K562 (cell line): ENCODE data around the gene ARID3C. TPM values are rescaled to one million over a fixed set of nuclear protein-coding genes. Genes with fewer than 3 reads are reported as not detected.
A peak's percentile ranks its signal among the peaks of the same experiment; 100 is the strongest.

ENCODE experiments used
- ATAC-seq: fragments of 200-7000 bp; cut with Tn5 transposase; 3 replicates; pipeline ENCODE4 v1.9.1; 2020; ENCODE audit warnings: moderate library complexity
- BruUV-seq: library from RNA; stranded (reverse); fragments of 400-500 nt; replicated peaks from 2 replicates; lab custom pipeline; 2021; lab: Mats Ljungman, UMichigan
- CTCF ChIA-PET: fragments of 300-600 bp; formaldehyde crosslinking; extraction: SDS; loops from one replicate; lab custom pipeline; 2021; ENCODE audit warnings: low intra/inter-chr PET ratio; lab: Yijun Ruan, JAX
- POLR2A ChIA-PET: fragments of 300-600, 350-650 bp; sonication (Branson Sonifier 250); formaldehyde crosslinking; extraction: SDS; loops from one replicate; lab custom pipeline; 2021; ENCODE audit warnings: antibody characterized with exemption, inconsistent platforms; lab: Yijun Ruan, JAX
- DNase-seq, 4 experiments: peaks; one replicate each; pipeline versions ENCODE4 v3.0.0 to v3.0.0-alpha.2; 2011 to 2018; ENCODE audit warnings: low spot score in 3 of 4, mixed read lengths in 3 of 4; ENCODE audit errors: extremely low read depth in 1 of 4
- FAIRE-seq: peaks from 2 replicates; lab custom pipeline; 2011; peaks lifted over from hg19 to GRCh38; lab: Jason Lieb, UNC
- H2AFZ ChIP-seq: 2 replicates; pipeline ENCODE4 v1.6.0; 2011; ENCODE audit warnings: low read depth, low read length, control low read depth, inconsistent platforms
- H3K27ac ChIP-seq: fragments of 200-600 bp; 3 replicates; pipeline ENCODE4 v1.8.0; 2011; ENCODE audit warnings: low read depth, mild to moderate bottlenecking, control low read depth, inconsistent platforms, low read length, moderate library complexity, mixed read lengths; ENCODE audit errors: extremely low read depth
- H3K27me3 ChIP-seq, 2 experiments: fragments of 300-600 bp in 1 of 2; 2 replicates in 1 of 2; 3 replicates in 1 of 2; pipeline versions ENCODE4 v1.6.0 to v1.8.0; 2011; ENCODE audit warnings: inconsistent platforms in 2 of 2, low read length in 2 of 2, mild to moderate bottlenecking in 1 of 2, mixed read lengths in 1 of 2, moderate library complexity in 1 of 2; ENCODE audit not compliant: control insufficient read depth in 2 of 2, insufficient read depth in 2 of 2
- H3K36me3 ChIP-seq: fragments of 300-600 bp; 3 replicates; pipeline ENCODE4 v1.8.0; 2011; ENCODE audit warnings: mild to moderate bottlenecking, low read length, inconsistent platforms; ENCODE audit not compliant: control insufficient read depth, insufficient read depth
- H3K4me1 ChIP-seq, 2 experiments: fragments of 200-600 bp in 1 of 2; replicated peaks in 1 of 2; 2 replicates in 1 of 2; 3 replicates in 1 of 2; pipeline versions ENCODE4 v1.5.1 to v1.8.0; 2011; ENCODE audit warnings: inconsistent platforms in 2 of 2, low read length in 2 of 2, mild to moderate bottlenecking in 1 of 2, mixed read lengths in 1 of 2, moderate library complexity in 1 of 2; ENCODE audit not compliant: control insufficient read depth in 2 of 2, insufficient read depth in 2 of 2
- H3K4me2 ChIP-seq: 2 replicates; pipeline ENCODE4 v1.6.1; 2011; ENCODE audit warnings: low read length, control low read depth, inconsistent platforms, mixed read lengths; ENCODE audit not compliant: insufficient read depth
- H3K4me3 ChIP-seq: fragments of 200-600 bp; sonication (generic), shearing (Covaris generic); 2 replicates; pipeline ENCODE4 v1.5.1; 2016; ENCODE audit warnings: control low read depth, inconsistent platforms
- H3K79me2 ChIP-seq: fragments of 200-600 bp; 3 replicates; pipeline ENCODE4 v1.8.0; 2011; ENCODE audit warnings: low read length, inconsistent platforms; ENCODE audit not compliant: control insufficient read depth, insufficient read depth
- H3K9ac ChIP-seq, 2 experiments: 2 replicates each; pipeline versions ENCODE4 v1.6.0 to v1.6.1; 2011; ENCODE audit warnings: low read depth in 2 of 2, low read length in 2 of 2, control low read depth in 1 of 2, inconsistent platforms in 1 of 2, mild to moderate bottlenecking in 1 of 2, mixed read lengths in 1 of 2; ENCODE audit not compliant: insufficient read depth in 1 of 2
- H3K9me1 ChIP-seq: one replicate; pipeline ENCODE4 v1.6.0; 2011; ENCODE audit warnings: inconsistent platforms, mild to moderate bottlenecking, low read length, moderate library complexity; ENCODE audit not compliant: control insufficient read depth, insufficient read depth
- H3K9me3 ChIP-seq: replicated peaks from 2 replicates; pipeline ENCODE4 v1.5.1; 2011; ENCODE audit warnings: low read depth, low read length, inconsistent platforms; ENCODE audit not compliant: control insufficient read depth, insufficient read depth
- H4K20me1 ChIP-seq: replicated peaks from 2 replicates; pipeline ENCODE4 v1.6.1; 2011; ENCODE audit warnings: low read length, inconsistent platforms, mixed read lengths; ENCODE audit not compliant: control insufficient read depth, insufficient read depth
- CXXC5 ChIP-seq: fragments of 250-450 bp; sonication (Bioruptor Pico); IDR thresholded peaks from 2 replicates; pipeline ENCODE4 v1.8.0; 2022; ENCODE audit warnings: inconsistent platforms, mild to moderate bottlenecking, moderate library complexity
- HDAC3 ChIP-seq: fragments of 450-650 bp; IDR thresholded peaks from 2 replicates; pipeline ENCODE4 v1.6.1; 2018; ENCODE audit warnings: borderline replicate concordance, mild to moderate bottlenecking, moderate library complexity; ENCODE audit not compliant: partially characterized antibody
- ILF3 ChIP-seq: fragments of 450-650 bp; IDR thresholded peaks from 2 replicates; pipeline ENCODE4 v1.6.1; 2018; ENCODE audit warnings: antibody characterized with exemption, mild to moderate bottlenecking, moderate library complexity, borderline replicate concordance
- PHB ChIP-seq: fragments of 250-450 bp; sonication (Bioruptor Pico); IDR thresholded peaks from 2 replicates; pipeline ENCODE4 v1.5.0; 2021
- POLR3A ChIP-seq: IDR thresholded peaks from 2 replicates; pipeline ENCODE4 v1.6.1; 2011; ENCODE audit warnings: borderline replicate concordance, mild to moderate bottlenecking, moderate library complexity; ENCODE audit not compliant: insufficient read length, insufficient read depth; ENCODE audit errors: extremely low read depth
- TCF7L2 ChIP-seq: fragments of 150-350 bp; IDR thresholded peaks from 2 replicates; pipeline ENCODE4 v1.6.1; 2016; ENCODE audit warnings: low read depth, mild to moderate bottlenecking, low read length, moderate library complexity
- ZFP30 ChIP-seq: fragments of 250-450 bp; sonication (Bioruptor Pico); IDR thresholded peaks from 2 replicates; pipeline ENCODE4 v1.8.0; 2022; ENCODE audit warnings: moderate library complexity, mild to moderate bottlenecking, inconsistent platforms, borderline replicate concordance
- ZNF76 ChIP-seq: fragments of 250-450 bp; sonication (Bioruptor Pico); IDR thresholded peaks from 2 replicates; pipeline ENCODE4 v1.4.0; 2020; ENCODE audit warnings: mild to moderate bottlenecking, moderate library complexity, borderline replicate concordance
- WGBS: fragments of 100-300 bp; shearing (Covaris generic); methylation state at CpG from one replicate; pipeline ENCODE4 v1.1.6; 2016; ENCODE audit warnings: low coverage, mixed read lengths; ENCODE audit not compliant: insufficient coverage; ENCODE audit errors: missing lambda C conversion rate; 5-methylcytosine and 5-hydroxymethylcytosine counted together
- in situ Hi-C: fragments of 300-500 bp; cut with MboI; formaldehyde crosslinking; loops from 4 replicates; pipeline ENCODE4 v1.15.0; 2018; ENCODE audit warnings: inconsistent platforms, mixed read lengths
- intact Hi-C: fragments of 100-400 bp; cut with micrococcal nuclease; formaldehyde crosslinking; loops from 2 replicates; pipeline ENCODE4 v1.14.2; 2022
- polyA plus RNA-seq, 8 experiments: library from polyadenylated mRNA; depleted of rRNA in 4 of 8; stranded (reverse) in 5 of 8; unstranded in 3 of 8; fragments of >200 nt; fragmentation: Nextera tagmentation in 2 of 8; fragmentation: Illumina TruSeq in 1 of 8; extraction: Ambion mirVana in 2 of 8; extraction: Trizol in 1 of 8; gene quantifications; 2 replicates each; pipeline versions ENCODE4 v1.2.1 to v1.2.3, GENCODE V29; 2011 to 2014; ENCODE audit warnings: inconsistent platforms in 1 of 8, missing spikeins in 1 of 8
- total RNA-seq, 7 experiments: library from RNA; depleted of rRNA in 6 of 7; stranded (reverse); fragments of >200 nt in 6 of 7; fragmentation: Illumina TruSeq in 2 of 7; extraction: Trizol in 2 of 7; gene quantifications; 2 replicates each; pipeline versions ENCODE4 v1.2.1 to v1.2.3, GENCODE V29; 2011 to 2021; ENCODE audit warnings: low replicate concordance in 1 of 7
- TF ChIP-seq, protein P1 (sequence below): conservative IDR thresholded peaks from 2 replicates; pipeline ENCODE4 v1.6.1; 2011; ENCODE audit warnings: low read depth, mild to moderate bottlenecking, low read length; ENCODE audit not compliant: control insufficient read depth
- TF ChIP-seq, protein P2 (sequence below): sonication (generic); formaldehyde crosslinking; IDR thresholded peaks from 2 replicates; pipeline ENCODE4 v1.9.0; 2022; ENCODE audit warnings: mild to moderate bottlenecking, missing genetic modification reagents
- TF ChIP-seq, protein P3 (sequence below): sonication (generic); formaldehyde crosslinking; IDR thresholded peaks from 2 replicates; pipeline ENCODE4 v1.8.1; 2023; ENCODE audit warnings: mild to moderate bottlenecking, missing genetic modification reagents, moderate library complexity
- TF ChIP-seq, protein P4 (sequence below): fragments of 250-450 bp; sonication (Bioruptor Pico); IDR thresholded peaks from 2 replicates; pipeline ENCODE4 v1.8.0; 2022; ENCODE audit warnings: moderate library complexity, mild to moderate bottlenecking, inconsistent platforms

Gene ARID3C
- total and polyA plus RNA-seq, 9 of the 15 experiments (the other 6 are each of a cell fraction or from before 2014, with no cell fraction given): not detected

DNA sequence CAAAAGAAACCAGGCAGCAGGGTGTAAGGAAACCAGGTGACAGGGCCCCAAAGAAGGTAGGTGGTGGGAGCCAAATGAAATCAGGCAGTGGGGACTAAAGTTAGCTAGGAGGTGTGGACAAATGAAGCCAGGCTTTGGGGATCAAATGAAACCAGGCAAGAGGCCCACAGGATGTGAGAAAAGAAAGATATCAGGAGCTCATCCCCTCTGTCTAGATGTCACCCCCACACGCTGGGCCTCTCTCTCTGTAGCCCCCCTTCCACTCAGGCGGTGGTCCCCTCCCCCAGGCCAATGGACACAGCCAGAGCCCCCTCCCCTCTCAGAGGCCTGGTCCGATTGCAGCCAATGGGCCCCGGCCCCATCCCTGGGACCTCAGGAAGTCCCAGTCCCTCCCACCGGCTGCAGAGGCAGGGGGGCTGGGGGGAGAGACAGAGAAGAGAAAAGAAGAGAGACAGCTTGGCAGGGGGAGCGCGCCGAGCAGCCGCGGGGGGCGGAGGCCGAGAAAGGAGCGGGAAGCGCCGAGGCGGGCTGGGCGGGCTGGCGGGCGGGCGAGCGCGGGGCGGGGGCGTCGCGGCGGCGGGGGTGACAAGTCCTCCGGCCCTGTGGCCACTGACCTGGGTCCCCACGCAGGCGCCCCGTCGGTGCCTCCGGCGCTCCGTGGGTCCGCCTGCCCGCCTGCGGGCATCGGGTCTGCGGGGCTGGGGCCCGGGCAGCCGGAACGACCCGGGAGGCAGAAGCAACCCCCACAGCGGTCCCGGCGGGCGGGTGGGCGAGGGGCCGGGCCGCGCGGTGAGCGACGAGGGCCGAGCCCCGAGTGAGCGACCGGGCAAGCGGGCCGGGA, 51.2 kb downstream of the ARID3C start (continued):
- TF ChIP-seq, protein P1, sequence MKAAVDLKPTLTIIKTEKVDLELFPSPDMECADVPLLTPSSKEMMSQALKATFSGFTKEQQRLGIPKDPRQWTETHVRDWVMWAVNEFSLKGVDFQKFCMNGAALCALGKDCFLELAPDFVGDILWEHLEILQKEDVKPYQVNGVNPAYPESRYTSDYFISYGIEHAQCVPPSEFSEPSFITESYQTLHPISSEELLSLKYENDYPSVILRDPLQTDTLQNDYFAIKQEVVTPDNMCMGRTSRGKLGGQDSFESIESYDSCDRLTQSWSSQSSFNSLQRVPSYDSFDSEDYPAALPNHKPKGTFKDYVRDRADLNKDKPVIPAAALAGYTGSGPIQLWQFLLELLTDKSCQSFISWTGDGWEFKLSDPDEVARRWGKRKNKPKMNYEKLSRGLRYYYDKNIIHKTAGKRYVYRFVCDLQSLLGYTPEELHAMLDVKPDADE: no peak
- TF ChIP-seq, protein P2, sequence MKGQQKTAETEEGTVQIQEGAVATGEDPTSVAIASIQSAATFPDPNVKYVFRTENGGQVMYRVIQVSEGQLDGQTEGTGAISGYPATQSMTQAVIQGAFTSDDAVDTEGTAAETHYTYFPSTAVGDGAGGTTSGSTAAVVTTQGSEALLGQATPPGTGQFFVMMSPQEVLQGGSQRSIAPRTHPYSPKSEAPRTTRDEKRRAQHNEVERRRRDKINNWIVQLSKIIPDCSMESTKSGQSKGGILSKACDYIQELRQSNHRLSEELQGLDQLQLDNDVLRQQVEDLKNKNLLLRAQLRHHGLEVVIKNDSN: no peak
- TF ChIP-seq, all 486 proteins: peak for 0

DNA sequence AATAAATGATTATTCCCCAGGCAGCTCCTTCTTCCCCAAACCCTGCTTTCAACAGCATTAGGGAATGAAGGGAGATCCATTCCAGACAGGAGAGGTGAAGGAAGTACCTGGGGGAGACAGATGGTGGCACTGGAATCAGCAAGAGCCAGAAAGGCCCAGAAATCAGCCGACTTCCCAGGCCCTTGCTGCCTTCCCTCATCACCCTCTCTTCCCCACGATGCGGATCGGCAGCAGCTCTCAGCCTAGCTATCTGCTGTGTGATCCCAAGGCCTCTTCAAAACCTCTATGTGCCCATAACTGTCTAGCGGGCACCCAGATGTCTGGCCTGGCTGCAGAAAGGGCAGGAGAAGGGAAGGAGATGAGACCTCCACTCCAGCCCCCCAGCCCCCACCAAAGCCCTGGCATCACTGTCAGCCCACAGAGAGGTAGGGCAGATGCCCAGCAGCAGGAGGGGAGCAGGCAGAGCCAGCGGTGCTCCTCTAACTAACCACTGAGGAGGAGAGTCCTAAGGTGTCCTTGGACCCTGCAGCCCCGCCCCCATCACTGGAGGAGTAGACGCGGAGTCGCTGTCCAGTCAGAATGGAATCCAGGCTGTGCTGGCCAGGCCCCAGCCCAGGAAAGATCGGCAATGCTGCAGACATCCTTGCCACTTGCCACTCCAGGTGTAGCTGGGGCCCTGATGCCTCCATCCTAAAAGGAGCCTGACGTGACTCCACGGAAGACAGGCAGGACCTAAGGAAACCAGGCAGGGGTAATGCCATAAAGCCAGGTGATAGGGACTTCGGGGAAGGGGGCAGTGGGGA, 52.1 kb downstream of the ARID3C start:
- ChIA-PET CTCF (no interaction called here), POLR2A (no interaction called here)
- Histone ChIP-seq H2AFZ (no peak overlapping the region), H3K27me3 (peaks cover 13 to 66% of the 10 kb centered on the region in 2 experiments; a peak in 4 of 5 replicates), H3K4me3 (no peak overlapping the region), H3K36me3 (no peaks in the 10 kb centered on the region), H3K4me1 (peaks cover 0 to 7% of the 10 kb centered on the region in 2 experiments; a peak in 2 of 5 replicates), H4K20me1 (peaks cover 4% of the 10 kb centered on the region), H3K9me1 (no peaks in the 10 kb centered on the region), H3K27ac (no peak overlapping the region), H3K4me2 (no peak overlapping the region), H3K9ac (no peak overlapping the region), H3K79me2 (no peaks in the 10 kb centered on the region), H3K9me3 (no peaks in the 10 kb centered on the region)
- WGBS: 3% methylated on average over 12 of the region's 14 CpGs
- ATAC-seq: peak; percentile 57; the same call in 2 of the 3 replicates
- peak in 1 of 4 experiments; percentile 35 for DNase-seq
- in situ Hi-C loops: no loop called here
- intact Hi-C loops: no loop called here
- no peak for FAIRE-seq
- no TSS peak for BruUV-seq
- TF ChIP-seq TCF7L2: no peak
- TF ChIP-seq, protein P3, sequence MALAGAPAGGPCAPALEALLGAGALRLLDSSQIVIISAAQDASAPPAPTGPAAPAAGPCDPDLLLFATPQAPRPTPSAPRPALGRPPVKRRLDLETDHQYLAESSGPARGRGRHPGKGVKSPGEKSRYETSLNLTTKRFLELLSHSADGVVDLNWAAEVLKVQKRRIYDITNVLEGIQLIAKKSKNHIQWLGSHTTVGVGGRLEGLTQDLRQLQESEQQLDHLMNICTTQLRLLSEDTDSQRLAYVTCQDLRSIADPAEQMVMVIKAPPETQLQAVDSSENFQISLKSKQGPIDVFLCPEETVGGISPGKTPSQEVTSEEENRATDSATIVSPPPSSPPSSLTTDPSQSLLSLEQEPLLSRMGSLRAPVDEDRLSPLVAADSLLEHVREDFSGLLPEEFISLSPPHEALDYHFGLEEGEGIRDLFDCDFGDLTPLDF (CRISPR knock-in tag): no peak
- TF ChIP-seq HDAC3: no peak
- TF ChIP-seq PHB (CRISPR knock-in tag): no peak
- TF ChIP-seq, protein P4, sequence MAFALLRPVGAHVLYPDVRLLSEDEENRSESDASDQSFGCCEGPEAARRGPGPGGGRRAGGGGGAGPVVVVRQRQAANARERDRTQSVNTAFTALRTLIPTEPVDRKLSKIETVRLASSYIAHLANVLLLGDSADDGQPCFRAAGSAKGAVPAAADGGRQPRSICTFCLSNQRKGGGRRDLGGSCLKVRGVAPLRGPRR: no peak
- TF ChIP-seq ZFP30 (CRISPR knock-in tag): no peak
- no peak for TF ChIP-seq ILF3
- TF ChIP-seq ZNF76 (CRISPR knock-in tag): no peak
- TF ChIP-seq POLR3A: no peak
- no peak for TF ChIP-seq CXXC5 (CRISPR knock-in tag)
